ENCODE measurements around the gene PDE1C.

DNA sequence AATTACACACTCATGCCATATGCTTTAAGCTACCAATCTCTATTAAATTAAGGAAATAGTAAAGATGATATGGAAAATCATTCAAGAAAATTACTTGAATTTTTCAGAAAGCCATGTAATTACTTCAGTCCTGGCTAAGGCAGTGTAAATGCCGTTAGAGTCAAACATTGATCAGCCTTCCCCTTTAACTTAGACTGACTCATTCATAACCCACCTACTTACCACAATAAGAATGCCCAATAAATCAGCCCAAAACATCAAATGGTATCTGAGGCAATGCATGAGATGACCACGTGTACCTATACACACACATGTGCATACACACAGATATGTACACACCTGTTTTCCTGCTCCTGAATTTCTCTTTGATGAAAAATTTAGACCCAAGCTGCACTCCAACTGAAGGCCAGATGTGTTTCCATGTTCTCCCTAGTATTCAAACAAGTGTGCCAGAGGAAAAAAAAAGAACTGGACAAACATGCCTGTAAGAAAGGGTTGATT is 30.2 kb upstream of the PDE1C start:
- TF ChIP-seq SIN3A (IDR thresholded peaks at IDR 0.05; ENCODE audit: borderline replicate concordance, insufficient read depth, low read length) (no peak), TAF1 (IDR thresholded peaks at IDR 0.05; ENCODE audit: borderline replicate concordance, insufficient read depth, low read length) (no peak), POLR2AphosphoS5 (IDR thresholded peaks at IDR 0.05; ENCODE audit: low read depth, low read length) (no peak)
- TF ChIP-seq, protein P1, sequence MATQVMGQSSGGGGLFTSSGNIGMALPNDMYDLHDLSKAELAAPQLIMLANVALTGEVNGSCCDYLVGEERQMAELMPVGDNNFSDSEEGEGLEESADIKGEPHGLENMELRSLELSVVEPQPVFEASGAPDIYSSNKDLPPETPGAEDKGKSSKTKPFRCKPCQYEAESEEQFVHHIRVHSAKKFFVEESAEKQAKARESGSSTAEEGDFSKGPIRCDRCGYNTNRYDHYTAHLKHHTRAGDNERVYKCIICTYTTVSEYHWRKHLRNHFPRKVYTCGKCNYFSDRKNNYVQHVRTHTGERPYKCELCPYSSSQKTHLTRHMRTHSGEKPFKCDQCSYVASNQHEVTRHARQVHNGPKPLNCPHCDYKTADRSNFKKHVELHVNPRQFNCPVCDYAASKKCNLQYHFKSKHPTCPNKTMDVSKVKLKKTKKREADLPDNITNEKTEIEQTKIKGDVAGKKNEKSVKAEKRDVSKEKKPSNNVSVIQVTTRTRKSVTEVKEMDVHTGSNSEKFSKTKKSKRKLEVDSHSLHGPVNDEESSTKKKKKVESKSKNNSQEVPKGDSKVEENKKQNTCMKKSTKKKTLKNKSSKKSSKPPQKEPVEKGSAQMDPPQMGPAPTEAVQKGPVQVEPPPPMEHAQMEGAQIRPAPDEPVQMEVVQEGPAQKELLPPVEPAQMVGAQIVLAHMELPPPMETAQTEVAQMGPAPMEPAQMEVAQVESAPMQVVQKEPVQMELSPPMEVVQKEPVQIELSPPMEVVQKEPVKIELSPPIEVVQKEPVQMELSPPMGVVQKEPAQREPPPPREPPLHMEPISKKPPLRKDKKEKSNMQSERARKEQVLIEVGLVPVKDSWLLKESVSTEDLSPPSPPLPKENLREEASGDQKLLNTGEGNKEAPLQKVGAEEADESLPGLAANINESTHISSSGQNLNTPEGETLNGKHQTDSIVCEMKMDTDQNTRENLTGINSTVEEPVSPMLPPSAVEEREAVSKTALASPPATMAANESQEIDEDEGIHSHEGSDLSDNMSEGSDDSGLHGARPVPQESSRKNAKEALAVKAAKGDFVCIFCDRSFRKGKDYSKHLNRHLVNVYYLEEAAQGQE (IDR thresholded peaks at IDR 0.05; ENCODE audit: insufficient read depth in 1 of 2, low read depth in 2 of 2, low read length in 2 of 2), result no peak
